ENCODE measurements around the gene PIK3R2. TPM values are rescaled to one million over a fixed set of nuclear protein-coding genes. Genes with fewer than 3 reads are reported as not detected.

Gene PIK3R2
- total and polyA plus RNA-seq, 2 of the 8 experiments (the other 6 are each of a cell fraction or from before 2014, with no cell fraction given): 21.7 to 57.1 TPM

GRCh38 chr19:18202778-18203407 is 49.9 kb downstream of the PIK3R2 start:
- POLR2A ChIA-PET (ENCODE audit: partially characterized antibody): interaction anchor here (1.0 to 4.1 kb wide), 5 partner anchors 9 to 113 kb away, joined by 3 to 59 read pairs (median 3); no protein-coding TSS in a partner anchor
- 17% methylated on average over 28 of the region's 32 CpGs; no CpG with 5 or more reads in 1 of the 2 experiments for WGBS, 2 experiments (ENCODE audit: extremely low coverage in 1 of 2, insufficient coverage in 1 of 2, insufficient read length in 1 of 2, insufficient replicate concordance in 2 of 2, low coverage in 1 of 2, low lambda C conversion rate in 2 of 2, missing lambda C conversion rate in 1 of 2)
- Histone ChIP-seq H4K5ac (ENCODE audit: insufficient read length, low read depth, low read length) (no peak overlapping the region), H2AK5ac (ENCODE audit: low read depth, low read length) (no peak overlapping the region), H3K14ac (ENCODE audit: insufficient read length) (no peak overlapping the region), H3K27ac (ENCODE audit: low read depth, low read length) (no peak overlapping the region), H4K8ac (ENCODE audit: extremely low read depth, insufficient read depth, low read length) (no peak overlapping the region), H2BK15ac (ENCODE audit: low read length) (peak overlapping the region; percentile 2; the same call in 1 of the 2 replicates), H3K23ac (ENCODE audit: insufficient read length) (no peak overlapping the region), H4K91ac (replicated peaks; ENCODE audit: insufficient read length, low read length) (peak overlapping the region; percentile 63), H3K4me2 (ENCODE audit: insufficient read depth in 1 of 2, low read depth in 2 of 2, low read length in 2 of 2) (peak overlapping the region; percentile 79 to 92), H3K9ac (replicated peaks in 1 of 4; ENCODE audit: extremely low read depth in 1 of 4, low read depth in 3 of 4, low read length in 3 of 4) (peak overlapping the region in 3 of 4 experiments; percentile 31 to 42 (median 37); a peak in 3 of 7 replicates), H3K4me3 (ENCODE audit: extremely low read depth in 1 of 4, insufficient read depth in 2 of 4, low read depth in 3 of 4, low read length in 4 of 4) (peak overlapping the region; percentile 56 to 81 (median 74)), H3K79me2 (ENCODE audit: control insufficient read depth in 1 of 2, insufficient read depth in 2 of 2, low read length in 2 of 2) (0 out of 4 replicates have a peak, but pooled peaks cover 0 to 4% of the 10 kb centered on the region in 2 experiments), H4K20me1 (replicated peaks in 1 of 2; ENCODE audit: control insufficient read depth in 1 of 2, insufficient read depth in 2 of 2, low read length in 2 of 2) (peaks cover 1 to 15% of the 10 kb centered on the region in 2 experiments), H3K23me2 (ENCODE audit: low read depth, low read length) (peaks cover 12% of the 10 kb centered on the region), H3K18ac (ENCODE audit: extremely low read depth, low read length) (peak overlapping the region; percentile 84), H2AFZ (ENCODE audit: low read length) (no peak overlapping the region), H3K36me3 (ENCODE audit: control insufficient read depth in 2 of 4, insufficient read depth in 4 of 4, low read length in 3 of 4) (peaks cover 6 to 8% (median 7%) of the 10 kb centered on the region in 4 experiments; a peak in 6 of 8 replicates), H2BK20ac (ENCODE audit: low read length) (0 out of 2 replicates have a peak overlapping the region, but pooled peaks have one; percentile 48), H3K27me3 (replicated peaks in 1 of 4; ENCODE audit: control insufficient read depth in 3 of 4, extremely low read depth in 1 of 4, insufficient read depth in 3 of 4, low read length in 3 of 4) (no peaks in the 10 kb centered on the region; a peak in 1 of 7 replicates), H2BK120ac (replicated peaks; ENCODE audit: low read depth, low read length) (no peak overlapping the region), H2BK12ac (ENCODE audit: low read depth, low read length) (peak overlapping the region; percentile 3; the same call in 1 of the 2 replicates), H3K56ac (replicated peaks; ENCODE audit: insufficient read length, low read depth, low read length) (no peak overlapping the region), H3K9me3 (ENCODE audit: insufficient read depth in 2 of 2, low read depth in 1 of 2, low read length in 1 of 2) (no peaks in the 10 kb centered on the region), H3K4ac (replicated peaks; ENCODE audit: insufficient read length, low read depth, low read length) (no peak overlapping the region), H3K79me1 (ENCODE audit: low read depth, low read length) (peaks cover 5% of the 10 kb centered on the region), H2BK5ac (ENCODE audit: low read depth, low read length) (peak overlapping the region; percentile 4; the same call in 1 of the 2 replicates), H3K4me1 (replicated peaks in 1 of 4; ENCODE audit: control insufficient read depth in 3 of 4, insufficient read depth in 4 of 4, low read length in 3 of 4) (peaks cover 0 to 11% (median 7%) of the 10 kb centered on the region in 4 experiments; a peak in 5 of 7 replicates)
- CTCF ChIA-PET (ENCODE audit: partially characterized antibody): interaction anchor here (1.2 to 11.5 kb wide), 5 partner anchors 11 to 49 kb away, joined by 3 to 305 read pairs (median 18); partner anchors contain the start of gene PDE4C
- DNase-seq (ENCODE audit: low read depth in 1 of 2, low spot score in 2 of 2) (peak in 1 of 2 experiments; percentile 80), FAIRE-seq (no peak)
- TF ChIP-seq USF2 (IDR thresholded peaks at IDR 0.05; ENCODE audit: low read length) (peak; percentile 77), E2F6 (IDR thresholded peaks at IDR 0.05) (peak; percentile 91), MAX (IDR thresholded peaks at IDR 0.05) (peak; percentile 93), YY1 (IDR thresholded peaks at IDR 0.05; ENCODE audit: low read depth, low read length) (0 out of 2 replicates have a peak, but pooled peaks have one; percentile 32), KDM1A (IDR thresholded peaks at IDR 0.05; ENCODE audit: borderline replicate concordance, low read length) (peak; percentile 92; the same call in 1 of the 2 replicates), SP1 (IDR thresholded peaks at IDR 0.05; ENCODE audit: low read depth, low read length) (0 out of 2 replicates have a peak, but pooled peaks have one; percentile 30), RAD21 (IDR thresholded peaks at IDR 0.05 in 1 of 2, conservative IDR thresholded peaks at IDR 0.05 in 1 of 2; ENCODE audit: low read depth in 2 of 2, low read length in 2 of 2) (peak; percentile 73 to 84), EZH2 (IDR thresholded peaks at IDR 0.05; ENCODE audit: low read depth, low read length, severe bottlenecking) (no peak)
